ENCODE results near the gene BTNL9. TPM values are rescaled to one million over a fixed set of nuclear protein-coding genes. Genes with fewer than 3 reads are reported as not detected.

Gene BTNL9
- polyA plus RNA-seq, 1 donor (not counting 4 experiments of a cell fraction or from before 2014, with no cell fraction given) = 0.07 TPM

DNA sequence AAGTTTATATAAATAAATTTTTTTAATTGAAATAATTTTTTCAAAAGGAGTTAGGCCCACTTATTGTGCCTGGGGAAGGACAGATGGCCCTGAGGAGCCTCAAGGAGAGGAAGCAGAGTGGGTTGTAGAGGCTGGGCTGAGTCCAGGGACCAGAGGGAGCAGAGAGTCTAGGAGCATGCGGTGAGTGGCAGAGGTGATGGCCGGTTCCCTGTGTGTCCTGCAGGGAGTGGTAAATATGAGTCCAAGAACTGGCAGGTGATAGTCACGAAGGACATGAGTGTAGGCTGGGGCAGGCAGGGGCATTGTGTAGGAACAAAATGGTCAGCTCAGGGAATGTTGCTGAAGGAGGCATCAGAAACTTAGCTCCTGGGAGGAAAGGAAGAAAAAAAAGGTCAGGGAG lies 8.3 kb upstream of the BTNL9 start:
- dilution Hi-C loops (cut with MboI; ENCODE audit: extremely low pct_ligation_motif_present, low sequenced_read_pairs) = no loop called here
- H3K4me1 ChIP-seq (ENCODE audit: control insufficient read depth, extremely low read depth, insufficient read depth, low read length) = no peaks in the 10 kb centered on the region
- DNase-seq (ENCODE audit: low read depth, low spot score) = no peak
- no peak overlapping the region for H2AFZ ChIP-seq (ENCODE audit: control insufficient read depth, low read length)
- peaks cover 2% of the 10 kb centered on the region for H3K9me3 ChIP-seq (ENCODE audit: control insufficient read depth, low read depth, low read length)
- no peaks in the 10 kb centered on the region for H4K20me1 ChIP-seq (ENCODE audit: control insufficient read depth, extremely low read depth, insufficient read depth, low read length)
- no peak overlapping the region for H3K4me2 ChIP-seq (ENCODE audit: control insufficient read depth, extremely low read depth, insufficient read depth, low read depth, low read length)
- H3K9me1 ChIP-seq (ENCODE audit: control insufficient read depth, extremely low read depth, insufficient read depth, low read length) = no peaks in the 10 kb centered on the region
- no peak for FAIRE-seq
- H3K27me3 ChIP-seq (ENCODE audit: control insufficient read depth, extremely low read depth, insufficient read depth, low read length) = no peaks in the 10 kb centered on the region
- TF ChIP-seq EZH2 (IDR thresholded peaks at IDR 0.05; ENCODE audit: low read length) = no peak
- TF ChIP-seq, protein P1, sequence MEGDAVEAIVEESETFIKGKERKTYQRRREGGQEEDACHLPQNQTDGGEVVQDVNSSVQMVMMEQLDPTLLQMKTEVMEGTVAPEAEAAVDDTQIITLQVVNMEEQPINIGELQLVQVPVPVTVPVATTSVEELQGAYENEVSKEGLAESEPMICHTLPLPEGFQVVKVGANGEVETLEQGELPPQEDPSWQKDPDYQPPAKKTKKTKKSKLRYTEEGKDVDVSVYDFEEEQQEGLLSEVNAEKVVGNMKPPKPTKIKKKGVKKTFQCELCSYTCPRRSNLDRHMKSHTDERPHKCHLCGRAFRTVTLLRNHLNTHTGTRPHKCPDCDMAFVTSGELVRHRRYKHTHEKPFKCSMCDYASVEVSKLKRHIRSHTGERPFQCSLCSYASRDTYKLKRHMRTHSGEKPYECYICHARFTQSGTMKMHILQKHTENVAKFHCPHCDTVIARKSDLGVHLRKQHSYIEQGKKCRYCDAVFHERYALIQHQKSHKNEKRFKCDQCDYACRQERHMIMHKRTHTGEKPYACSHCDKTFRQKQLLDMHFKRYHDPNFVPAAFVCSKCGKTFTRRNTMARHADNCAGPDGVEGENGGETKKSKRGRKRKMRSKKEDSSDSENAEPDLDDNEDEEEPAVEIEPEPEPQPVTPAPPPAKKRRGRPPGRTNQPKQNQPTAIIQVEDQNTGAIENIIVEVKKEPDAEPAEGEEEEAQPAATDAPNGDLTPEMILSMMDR (optimal IDR thresholded peaks at IDR 0.05 in 1 of 3, IDR thresholded peaks at IDR 0.05 in 1 of 3, conservative IDR thresholded peaks at IDR 0.05 in 1 of 3; ENCODE audit: extremely low read depth in 1 of 3, insufficient read depth in 2 of 3, low read length in 3 of 3) = no peak
- H3K27ac ChIP-seq (ENCODE audit: control insufficient read depth, insufficient read depth, low read length) = no peak overlapping the region
- no peaks in the 10 kb centered on the region for H3K79me2 ChIP-seq (ENCODE audit: control insufficient read depth, insufficient read depth, low read length)
- no peaks in the 10 kb centered on the region for H3K36me3 ChIP-seq (ENCODE audit: control insufficient read depth in 2 of 2, extremely low read depth in 1 of 2, insufficient read depth in 2 of 2, low read length in 2 of 2)
- no peak overlapping the region for H3K9ac ChIP-seq (ENCODE audit: control insufficient read depth, extremely low read depth, insufficient read depth, low read length)
- no peak overlapping the region for H3K4me3 ChIP-seq (ENCODE audit: control insufficient read depth in 2 of 3, extremely low read depth in 1 of 3, insufficient read depth in 2 of 3, low read depth in 1 of 3, low read length in 3 of 3)

DNA sequence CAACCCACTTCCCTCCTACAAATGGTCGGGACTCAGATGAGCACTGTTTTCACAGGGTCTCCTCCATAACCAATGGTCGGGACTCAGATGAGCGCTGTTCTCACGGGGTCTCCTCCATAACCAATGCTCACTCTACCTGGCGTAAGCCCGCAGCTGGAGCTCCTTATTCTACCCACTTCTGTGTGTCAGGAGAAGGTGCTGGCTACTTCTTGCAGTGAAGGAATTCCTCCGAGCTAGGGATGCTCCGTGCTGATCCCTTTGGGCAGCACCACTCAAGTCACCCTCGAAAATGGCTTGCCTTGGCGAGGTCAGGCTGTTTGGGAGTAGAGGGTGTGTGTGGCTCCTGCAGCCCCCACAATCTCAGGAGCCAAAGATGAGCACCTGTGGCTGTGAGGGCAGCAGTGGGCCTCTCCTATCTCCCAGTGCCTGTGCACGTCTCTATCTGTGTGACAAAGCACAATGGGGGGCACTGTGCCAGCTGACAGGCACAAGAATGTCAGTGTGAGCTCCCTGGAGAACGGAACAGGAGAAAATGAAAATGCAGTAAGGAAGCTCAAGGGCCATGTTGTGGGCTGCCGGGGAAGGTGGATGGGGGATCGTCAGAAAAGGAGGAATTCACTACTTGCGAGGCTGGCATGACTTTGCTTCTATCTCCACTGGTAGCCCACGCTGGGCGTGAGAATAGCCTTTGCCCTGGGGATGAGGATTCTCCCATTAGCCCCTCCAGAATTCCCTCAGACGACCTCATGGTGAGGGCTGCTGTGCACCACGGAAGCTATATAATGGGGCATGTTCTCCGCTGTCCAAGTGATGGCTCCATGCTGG lies 3.9 kb upstream of the BTNL9 start:
- Histone ChIP-seq H3K9ac (ENCODE audit: control insufficient read depth, extremely low read depth, insufficient read depth, low read length) (no peak overlapping the region), H3K27ac (ENCODE audit: control insufficient read depth, insufficient read depth, low read length) (no peak overlapping the region), H3K27me3 (ENCODE audit: control insufficient read depth, extremely low read depth, insufficient read depth, low read length) (no peaks in the 10 kb centered on the region), H3K79me2 (ENCODE audit: control insufficient read depth, insufficient read depth, low read length) (no peaks in the 10 kb centered on the region), H3K4me1 (ENCODE audit: control insufficient read depth, extremely low read depth, insufficient read depth, low read length) (no peaks in the 10 kb centered on the region), H4K20me1 (ENCODE audit: control insufficient read depth, extremely low read depth, insufficient read depth, low read length) (no peaks in the 10 kb centered on the region), H3K4me2 (ENCODE audit: control insufficient read depth, extremely low read depth, insufficient read depth, low read depth, low read length) (no peak overlapping the region), H3K9me3 (ENCODE audit: control insufficient read depth, low read depth, low read length) (peaks cover 2% of the 10 kb centered on the region), H3K9me1 (ENCODE audit: control insufficient read depth, extremely low read depth, insufficient read depth, low read length) (no peaks in the 10 kb centered on the region), H3K4me3 (ENCODE audit: control insufficient read depth in 2 of 3, extremely low read depth in 1 of 3, insufficient read depth in 2 of 3, low read depth in 1 of 3, low read length in 3 of 3) (no peak overlapping the region), H3K36me3 (ENCODE audit: control insufficient read depth in 2 of 2, extremely low read depth in 1 of 2, insufficient read depth in 2 of 2, low read length in 2 of 2) (no peaks in the 10 kb centered on the region), H2AFZ (ENCODE audit: control insufficient read depth, low read length) (no peak overlapping the region)
- FAIRE-seq = no peak
- DNase-seq (ENCODE audit: low read depth, low spot score) = no peak
- no peak for TF ChIP-seq EZH2 (IDR thresholded peaks at IDR 0.05; ENCODE audit: low read length)
- TF ChIP-seq, protein P1 (optimal IDR thresholded peaks at IDR 0.05 in 1 of 3, IDR thresholded peaks at IDR 0.05 in 1 of 3, conservative IDR thresholded peaks at IDR 0.05 in 1 of 3; ENCODE audit: extremely low read depth in 1 of 3, insufficient read depth in 2 of 3, low read length in 3 of 3) = no peak
- dilution Hi-C loops (cut with MboI; ENCODE audit: extremely low pct_ligation_motif_present, low sequenced_read_pairs) = no loop called here
